CMK (cell line): Measurements from ENCODE around the gene PXMP2.

ENCODE experiments used
- DNase-seq: peaks from one replicate; pipeline ENCODE4 v3.0.0-alpha.2; 2010; ENCODE audit warnings: low read depth

PXMP2 gene

DNA sequence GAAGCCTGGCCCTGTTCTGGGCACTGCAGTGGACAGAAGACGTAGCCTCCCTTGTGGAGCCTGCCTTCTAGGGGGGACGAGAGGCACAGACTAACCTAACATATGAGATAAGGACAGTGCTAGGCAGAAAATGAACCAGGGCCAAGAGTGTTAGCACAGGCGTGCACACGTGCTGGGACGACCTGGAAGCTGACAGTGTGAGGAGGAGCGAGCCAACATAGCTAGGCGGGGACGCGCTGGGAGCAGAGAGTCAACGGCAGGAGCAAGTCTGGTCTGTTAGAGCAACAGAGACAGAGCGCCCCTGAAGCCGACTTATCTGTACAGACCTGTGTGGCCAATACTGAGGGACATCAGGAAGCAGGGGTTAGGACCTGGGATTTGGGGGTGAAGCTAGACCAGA lies 8.0 kb downstream of the PXMP2 start:
- DNase-seq = no peak

- no peak for DNase-seq
Measured at GRCh38 chr12:132698341-132698740, 11.0 kb downstream of the PXMP2 start.

DNA sequence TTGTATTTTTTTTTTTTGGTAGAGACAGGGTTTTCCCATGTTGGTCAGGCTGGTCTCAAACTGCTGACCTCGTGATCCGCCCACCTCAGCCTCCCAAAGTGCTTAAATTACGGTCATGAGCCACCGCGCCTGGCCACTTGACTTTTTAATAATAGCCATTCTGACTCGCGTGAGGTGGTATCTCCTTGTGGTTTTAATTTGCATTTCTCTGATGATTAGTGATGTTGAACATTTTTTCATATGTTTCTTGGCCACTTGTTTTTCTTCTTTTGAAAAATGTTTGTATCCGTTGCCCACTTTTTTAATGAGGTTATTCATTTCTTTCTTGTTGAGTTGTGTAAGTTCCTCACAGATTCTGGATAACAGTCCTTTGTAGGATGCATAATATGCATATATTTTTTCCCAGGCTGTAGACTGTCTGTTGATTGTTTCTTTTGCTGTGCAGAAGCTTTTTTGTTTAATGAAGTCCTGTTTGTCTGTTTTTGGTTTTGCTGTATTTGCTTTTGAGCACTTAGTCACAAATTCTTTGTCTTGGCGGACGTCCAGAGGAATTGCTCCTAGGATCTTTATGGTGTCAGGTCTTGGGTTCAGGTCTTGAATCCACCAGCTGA lies 12.9 kb downstream of the PXMP2 start:
- DNase-seq = no peak

GRCh38 chr12:132702640-132703039 lies 15.3 kb downstream of the PXMP2 start:
- no peak for DNase-seq

DNA sequence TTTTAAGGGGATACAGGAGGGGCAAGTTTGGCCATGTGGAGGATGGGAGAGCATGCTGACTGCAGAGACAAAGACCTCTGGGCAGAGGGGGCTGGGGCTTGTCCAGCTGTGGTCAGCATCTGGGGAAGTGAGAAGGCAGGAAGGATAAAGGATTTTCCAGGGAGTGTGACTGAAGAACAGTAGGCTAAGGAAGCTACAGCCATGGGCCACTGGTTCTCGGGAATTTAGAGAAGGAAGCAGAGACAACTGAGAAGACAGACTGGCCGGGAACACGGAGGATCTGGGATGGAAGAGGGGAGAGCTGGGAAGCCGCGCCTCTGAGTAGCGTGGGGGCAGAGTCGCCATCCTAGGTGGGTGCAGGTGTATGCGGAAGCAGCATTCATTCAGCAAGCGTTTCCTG lies 16.3 kb downstream of the PXMP2 start:
- DNase-seq = no peak

DNA sequence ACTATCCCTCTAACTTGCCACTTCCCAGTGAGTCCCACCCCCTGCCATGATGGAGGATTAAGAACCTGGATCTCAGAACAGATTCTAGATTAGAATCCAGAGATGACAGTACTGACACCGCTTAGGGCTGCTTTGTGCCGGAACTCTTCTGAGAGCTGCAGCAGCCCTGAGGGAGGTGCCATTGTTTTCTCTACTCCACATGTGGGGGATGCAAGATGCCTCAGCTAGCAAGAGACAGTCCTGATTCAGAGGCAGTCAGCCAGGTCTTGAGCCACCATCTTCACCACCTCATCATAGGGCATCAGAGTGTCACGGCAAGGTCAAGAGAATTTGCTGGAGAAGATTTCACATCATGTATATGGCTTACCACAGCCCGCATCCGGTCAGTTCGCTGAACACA lies 19.9 kb downstream of the PXMP2 start:
- no peak for DNase-seq

GRCh38 chr12:132708150-132708549 lies 20.8 kb downstream of the PXMP2 start:
- no peak for DNase-seq

DNA sequence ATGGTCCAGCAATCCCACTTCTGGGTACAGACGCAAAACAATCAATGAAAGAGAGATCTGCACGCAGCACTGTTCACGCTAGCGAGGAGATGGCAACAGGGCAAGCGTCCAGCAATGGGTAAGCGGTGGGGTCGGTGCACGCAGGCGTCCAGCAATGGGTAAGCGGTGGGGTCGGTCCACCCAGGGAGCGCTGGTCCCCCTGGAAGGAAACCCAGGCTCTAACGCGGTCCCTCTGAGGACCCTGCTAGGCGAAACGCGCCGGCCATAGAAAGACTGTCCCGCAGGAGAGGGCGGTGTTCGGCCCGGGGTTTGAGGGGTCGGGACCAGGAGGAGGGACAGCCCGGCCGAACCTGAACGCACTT lies 22.6 kb downstream of the PXMP2 start:
- DNase-seq = no peak

- peak; percentile 84 for DNase-seq
Measured at GRCh38 chr12:132710405-132711079, 23.2 kb downstream of the PXMP2 start, which contains the start of gene PGAM5. Gene PGAM5, plus strand, starts transcription at chr12:132710842. Its CDS starts 35 bp downstream, at chr12:132710877.

GRCh38 chr12:132711080-132711843 lies 23.9 kb downstream of the PXMP2 start:
- no peak for DNase-seq

DNA sequence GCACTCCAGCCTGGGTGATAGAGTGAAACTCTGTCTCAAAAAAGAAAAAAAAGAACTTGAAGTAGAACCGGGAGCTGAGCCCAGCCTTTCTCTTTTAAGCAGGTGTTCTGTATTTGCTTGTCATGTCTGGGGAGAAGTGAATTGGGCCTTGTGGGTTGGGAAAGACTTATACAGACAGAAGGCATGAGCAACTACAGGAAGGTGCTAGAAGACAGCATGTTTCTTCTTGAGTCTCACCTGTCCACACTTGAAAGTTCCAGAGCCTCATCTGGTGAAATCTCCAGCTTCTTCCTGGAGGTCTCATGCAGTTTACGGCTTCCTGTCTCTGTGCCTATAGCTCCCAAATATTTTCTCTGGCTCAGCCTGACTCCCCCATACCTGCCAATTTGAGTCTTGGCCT lies 25.7 kb downstream of the PXMP2 start:
- no peak for DNase-seq

GRCh38 chr12:132715874-132716273 lies 28.5 kb downstream of the PXMP2 start:
- no peak for DNase-seq

DNA sequence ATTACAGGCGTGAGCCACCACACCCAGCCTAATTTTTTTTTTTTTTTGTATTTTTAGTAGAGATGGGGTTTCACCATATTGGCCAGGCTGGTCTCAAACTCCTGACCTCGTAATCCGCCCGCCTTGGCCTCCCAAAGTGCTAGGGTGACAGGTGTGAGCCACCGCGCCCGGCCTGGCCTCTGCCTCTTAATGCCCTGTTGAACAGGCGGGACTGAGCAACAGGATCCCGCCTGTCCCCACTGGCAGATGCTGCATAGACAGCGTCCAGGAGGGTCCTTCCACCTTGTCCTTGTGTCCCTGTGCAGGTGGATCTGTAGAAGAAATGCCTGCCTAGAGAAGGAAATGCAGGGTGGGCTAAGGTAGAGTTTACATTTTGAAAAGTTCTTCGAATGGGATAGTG lies 29.0 kb downstream of the PXMP2 start:
- DNase-seq = no peak

DNA sequence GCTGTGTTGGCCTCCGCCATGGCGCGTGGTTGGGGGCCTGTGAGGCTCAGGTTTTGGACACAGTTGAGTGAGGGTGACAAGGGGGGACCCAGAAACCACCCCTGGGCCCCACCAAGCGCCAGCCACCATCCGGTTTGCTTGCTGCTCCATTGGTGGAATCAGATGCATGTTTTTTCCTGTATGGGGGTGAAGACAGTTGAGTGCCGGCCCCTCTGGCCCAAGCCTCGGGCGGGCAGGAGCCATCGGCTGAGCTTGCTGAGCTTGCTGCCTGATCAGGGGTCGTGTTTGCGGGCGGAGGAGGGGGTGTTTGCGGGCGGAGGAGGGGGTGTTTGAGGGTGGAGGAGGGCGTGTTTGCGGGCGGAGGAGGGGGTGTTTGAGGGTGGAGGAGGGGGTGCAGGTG lies 29.6 kb downstream of the PXMP2 start:
- DNase-seq = no peak

DNA sequence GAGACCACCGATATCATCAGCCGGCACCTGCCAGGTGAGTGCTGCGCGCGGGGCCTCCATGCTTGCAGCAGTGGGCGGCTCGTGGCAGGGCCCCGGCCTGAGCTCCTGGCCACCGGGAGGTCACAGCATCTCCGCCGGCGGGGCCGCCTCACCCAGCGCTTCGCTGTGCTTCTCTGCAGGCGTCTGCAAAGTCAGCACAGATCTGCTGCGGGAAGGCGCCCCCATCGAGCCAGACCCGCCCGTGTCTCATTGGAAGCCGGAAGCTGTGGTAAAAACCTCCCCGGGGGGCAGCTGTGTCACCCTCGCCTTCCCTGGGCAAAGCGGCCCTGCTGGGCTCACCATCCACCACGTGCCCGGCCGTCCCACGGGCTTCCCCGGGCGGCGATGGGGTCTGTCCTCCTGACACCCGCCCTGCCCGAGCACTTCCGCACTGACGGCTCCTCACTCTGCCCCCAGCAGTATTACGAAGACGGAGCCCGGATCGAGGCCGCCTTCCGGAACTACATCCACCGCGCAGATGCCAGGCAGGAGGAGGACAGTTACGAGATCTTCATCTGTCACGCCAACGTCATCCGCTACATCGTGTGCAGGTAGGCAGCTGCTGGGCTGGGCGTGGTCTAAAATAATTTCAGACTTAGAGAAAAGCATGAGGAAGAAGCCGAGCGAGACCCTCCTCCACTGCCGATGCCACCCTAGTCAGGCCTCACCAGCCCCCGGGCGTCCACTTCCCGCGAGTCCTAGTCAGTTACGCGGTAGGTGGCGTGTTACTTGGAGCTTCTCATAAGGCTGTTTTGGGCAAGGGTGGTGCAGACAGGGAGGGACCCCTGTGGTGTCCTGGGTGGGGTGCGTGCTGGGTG lies 30.4 kb downstream of the PXMP2 start:
- DNase-seq = no peak

DNA sequence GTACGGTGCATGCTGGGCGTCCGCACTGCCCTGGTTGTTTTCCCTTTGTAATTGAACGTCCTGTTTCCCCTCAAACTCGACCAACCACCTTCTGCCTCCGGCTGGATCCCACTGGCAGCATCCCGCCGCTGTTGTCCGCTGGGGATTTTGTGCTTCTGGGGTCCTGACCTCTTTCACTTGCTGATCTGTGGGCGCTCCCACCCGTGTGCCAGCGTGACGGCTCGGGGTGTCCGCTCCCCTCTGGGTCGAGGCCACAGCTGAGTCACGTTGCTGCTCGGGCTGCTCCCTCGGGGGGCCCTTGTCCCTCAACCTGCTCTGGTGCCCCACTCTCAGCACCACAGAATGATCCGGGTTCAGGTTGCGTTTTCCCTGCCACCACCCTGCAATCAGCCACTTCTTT lies 31.3 kb downstream of the PXMP2 start:
- DNase-seq = no peak

GRCh38 chr12:132719141-132719953 lies 32.0 kb downstream of the PXMP2 start:
- DNase-seq = no peak

DNA sequence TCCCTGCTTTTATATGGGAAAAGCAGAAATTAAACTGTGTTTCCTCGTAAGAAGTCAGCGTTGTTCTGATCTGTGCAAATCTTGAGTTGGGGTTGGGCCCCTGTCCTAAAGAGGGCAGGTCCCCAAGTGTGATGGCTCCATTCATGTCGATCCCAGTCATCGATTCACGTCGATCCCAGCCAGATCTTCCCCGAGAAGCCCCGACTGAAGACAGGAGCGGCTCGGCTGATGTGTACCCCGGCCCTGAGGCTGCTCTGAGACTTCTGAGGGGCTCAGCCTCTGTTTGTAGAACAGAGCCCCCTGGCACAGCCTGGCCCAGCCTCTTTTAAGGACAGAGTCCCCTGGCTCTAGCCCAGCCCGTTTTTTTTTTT lies 32.6 kb downstream of the PXMP2 start:
- DNase-seq = no peak

GRCh38 chr12:132720606-132721345 lies 33.4 kb downstream of the PXMP2 start:
- DNase-seq = no peak

DNA sequence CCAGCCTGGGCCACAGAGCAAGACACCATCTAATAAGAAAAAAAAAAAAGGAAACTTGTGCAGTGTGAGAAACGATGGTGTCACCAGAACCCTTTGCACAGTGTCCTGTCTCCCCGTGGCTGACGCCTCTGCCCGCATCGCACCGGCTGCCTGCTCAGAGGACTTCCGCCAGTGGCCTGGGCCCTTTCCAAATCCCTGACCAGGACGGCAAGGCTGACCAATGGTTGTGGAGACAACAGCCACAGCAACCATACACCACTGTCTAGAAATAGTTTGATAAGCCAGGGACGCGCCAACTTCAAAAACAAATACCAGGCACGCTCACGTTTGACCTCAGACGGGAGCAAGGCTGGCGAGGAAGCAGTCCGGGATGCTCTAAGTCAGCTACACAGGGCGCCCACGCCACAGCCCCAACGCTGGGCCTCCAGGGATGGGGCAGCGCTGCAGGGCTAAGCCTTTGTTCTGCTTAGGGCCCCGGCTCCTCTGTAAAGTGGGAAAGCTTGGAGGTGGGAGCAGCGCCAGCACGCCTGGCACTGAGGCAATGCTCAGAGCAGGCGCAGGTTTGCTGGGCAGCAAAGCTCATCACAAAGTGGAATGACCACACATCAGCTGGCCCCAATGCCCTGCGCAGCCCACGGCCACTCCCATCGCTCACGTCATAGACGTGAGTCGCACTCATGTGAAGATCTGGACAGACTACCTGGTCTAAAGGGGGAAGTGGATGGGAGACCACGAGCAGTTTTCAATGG lies 35.8 kb downstream of the PXMP2 start:
- DNase-seq = no peak
